HCT116 (cell line): Measurements from ENCODE around the gene PRRT3. TPM values are rescaled to one million over a fixed set of nuclear protein-coding genes. Genes with fewer than 3 reads are reported as not detected.

Source experiments
- ATAC-seq: fragments of 200-7000 bp; cut with Tn5 transposase; 2 replicates; pipeline ENCODE4 v1.9.1; 2020; ENCODE audit warnings: mild to moderate bottlenecking, moderate library complexity
- BruUV-seq: library from RNA; stranded (reverse); fragments of 400-500 nt; replicated peaks from 2 replicates; lab custom pipeline; 2021; lab: Mats Ljungman, UMichigan
- CTCF ChIA-PET: fragments of 300-600 bp; sonication (Branson Sonifier 250); formaldehyde crosslinking; loops from one replicate; lab custom pipeline; 2021; ENCODE audit warnings: antibody characterized with exemption; lab: Charles Lee
- POLR2A ChIA-PET: fragments of 300-600, 350-600 bp; sonication (Branson Sonifier 250); formaldehyde crosslinking; loops from one replicate; lab custom pipeline; 2021; ENCODE audit warnings: antibody characterized with exemption; lab: Charles Lee
- RAD21 ChIA-PET, 2 experiments: fragments of 300-600 bp; sonication (Branson Sonifier 250); formaldehyde crosslinking; loops; one replicate each; lab custom pipeline; 2023; ENCODE audit warnings: low total read pairs in 2 of 2; ENCODE audit not compliant: uncharacterized antibody in 2 of 2, unreplicated experiment in 2 of 2, low non-redundant PET in 1 of 2; lab: Charles Lee
- DNase-seq: peaks from one replicate; pipeline ENCODE4 v3.0.0-alpha.2; 2010; ENCODE audit warnings: low read depth, low spot score
- H2AFZ ChIP-seq: fragments of 200-600 bp; shearing (Covaris generic), sonication (generic); 2 replicates; pipeline ENCODE4 v1.6.1; 2017; ENCODE audit warnings: low read depth, mixed run types, mixed read lengths, antibody characterized with exemption, low read length; ENCODE audit not compliant: poor library complexity, severe bottlenecking
- H3K27ac ChIP-seq: 2 replicates; pipeline ENCODE4 v1.5.1; 2012; ENCODE audit warnings: low read depth, low read length
- H3K27me3 ChIP-seq: fragments of 200-600 bp; sonication (generic); 2 replicates; pipeline ENCODE4 v1.6.1; 2016; ENCODE audit warnings: mixed run types, low read length, mixed read lengths; ENCODE audit not compliant: insufficient read depth
- H3K36me3 ChIP-seq, 2 experiments: fragments of 200-500 bp in 1 of 2; fragments of 200-600 bp in 1 of 2; sonication (Bioruptor generic) in 1 of 2; sonication (generic) in 1 of 2; 2 replicates each; pipeline versions ENCODE4 v1.5.1 to v1.6.1; 2014 to 2016; ENCODE audit warnings: low read length in 2 of 2, inconsistent platforms in 1 of 2, mixed read lengths in 1 of 2, mixed run types in 1 of 2; ENCODE audit not compliant: insufficient read depth in 2 of 2, control insufficient read depth in 1 of 2
- H3K4me1 ChIP-seq, 2 experiments: fragments of 200-600 bp in 1 of 2; sonication (generic) in 1 of 2; 2 replicates each; pipeline versions ENCODE4 v1.5.1 to v1.6.1; 2012 to 2017; ENCODE audit warnings: low read length in 2 of 2, inconsistent platforms in 1 of 2, mild to moderate bottlenecking in 1 of 2, mixed read lengths in 1 of 2, mixed run types in 1 of 2, moderate library complexity in 1 of 2; ENCODE audit not compliant: insufficient read depth in 2 of 2, control insufficient read depth in 1 of 2
- H3K4me2 ChIP-seq: fragments of 200-600 bp; sonication (generic); 2 replicates; pipeline ENCODE4 v1.6.1; 2017; ENCODE audit warnings: mixed run types, low read length, mixed read lengths
- H3K4me3 ChIP-seq, 2 experiments: fragments of 200-600 bp in 1 of 2; sonication (generic) in 1 of 2; replicated peaks in 1 of 2; 2 replicates each; pipeline ENCODE4 v1.5.1; 2011 to 2016; ENCODE audit warnings: low read length in 2 of 2, control low read depth in 1 of 2, low read depth in 1 of 2, mild to moderate bottlenecking in 1 of 2, mixed read lengths in 1 of 2, mixed run types in 1 of 2
- H3K79me2 ChIP-seq: fragments of 200-600 bp; sonication (generic); 2 replicates; pipeline ENCODE4 v1.6.1; 2017; ENCODE audit warnings: mild to moderate bottlenecking, mixed run types, low read length, moderate library complexity, mixed read lengths; ENCODE audit not compliant: insufficient read depth
- H3K9ac ChIP-seq: fragments of 200-600 bp; sonication (generic); 2 replicates; pipeline ENCODE4 v1.6.1; 2016; ENCODE audit warnings: low read length, mixed read lengths
- H3K9me2 ChIP-seq: fragments of 200-600 bp; sonication (generic), shearing (Covaris generic); 2 replicates; pipeline ENCODE4 v1.6.1; 2017; ENCODE audit warnings: mixed run types, mild to moderate bottlenecking, moderate library complexity; ENCODE audit not compliant: insufficient read depth
- H3K9me3 ChIP-seq, 2 experiments: fragments of 200-500 bp in 1 of 2; fragments of 200-600 bp in 1 of 2; sonication (Bioruptor generic) in 1 of 2; sonication (generic) in 1 of 2; 2 replicates each; pipeline ENCODE4 v1.6.1; 2014 to 2017; ENCODE audit warnings: low read length in 2 of 2, mixed read lengths in 2 of 2, inconsistent platforms in 1 of 2, low read depth in 1 of 2, mild to moderate bottlenecking in 1 of 2, mixed run types in 1 of 2, moderate library complexity in 1 of 2; ENCODE audit not compliant: control insufficient read depth in 1 of 2, insufficient read depth in 1 of 2
- H4K20me1 ChIP-seq: fragments of 200-600 bp; sonication (generic), shearing (Covaris generic); 2 replicates; pipeline ENCODE4 v1.6.1; 2017; ENCODE audit warnings: mixed run types, mild to moderate bottlenecking, moderate library complexity; ENCODE audit not compliant: insufficient read depth
- ATF3 ChIP-seq: IDR thresholded peaks from 2 replicates; pipeline ENCODE4 v1.6.1; 2012
- CBX3 ChIP-seq: IDR thresholded peaks from 2 replicates; pipeline ENCODE4 v1.6.1; 2012; ENCODE audit warnings: low read depth
- CEBPB ChIP-seq: IDR thresholded peaks from 2 replicates; pipeline ENCODE4 v1.6.1; 2012; ENCODE audit warnings: low read depth
- EGR1 ChIP-seq: IDR thresholded peaks from 2 replicates; pipeline ENCODE4 v1.6.1; 2012; ENCODE audit warnings: low read depth
- ELF1 ChIP-seq: IDR thresholded peaks from 2 replicates; pipeline ENCODE4 v1.6.1; 2012; ENCODE audit warnings: low read depth, borderline replicate concordance
- EZH2 ChIP-seq: fragments of 200-600 bp; sonication (generic); IDR thresholded peaks from 2 replicates; pipeline ENCODE4 v1.6.1; 2017; ENCODE audit warnings: antibody characterized with exemption, mixed run types
- FOSL1 ChIP-seq: IDR thresholded peaks from 2 replicates; pipeline ENCODE4 v1.6.1; 2012; ENCODE audit warnings: low read depth
- JUND ChIP-seq: IDR thresholded peaks from 2 replicates; pipeline ENCODE4 v1.6.1; 2012
- MAX ChIP-seq: IDR thresholded peaks from 2 replicates; pipeline ENCODE4 v1.6.1; 2012
- POLR2AphosphoS5 ChIP-seq: IDR thresholded peaks from 2 replicates; pipeline ENCODE4 v1.6.1; 2011; ENCODE audit warnings: mild to moderate bottlenecking, low read depth, low read length, moderate library complexity
- RAD21 ChIP-seq: IDR thresholded peaks from 2 replicates; pipeline ENCODE4 v1.6.1; 2012; ENCODE audit warnings: low read depth, mild to moderate bottlenecking
- SIN3A ChIP-seq: IDR thresholded peaks from 2 replicates; pipeline ENCODE4 v1.6.1; 2012; ENCODE audit warnings: low read depth
- SP1 ChIP-seq: IDR thresholded peaks from 2 replicates; pipeline ENCODE4 v1.6.1; 2012; ENCODE audit warnings: low read depth
- SRF ChIP-seq: IDR thresholded peaks from 2 replicates; pipeline ENCODE4 v1.6.1; 2012; ENCODE audit warnings: low read depth
- TCF7L2 ChIP-seq: IDR thresholded peaks from 2 replicates; pipeline ENCODE4 v1.7.0; 2011; ENCODE audit warnings: borderline replicate concordance, inconsistent platforms; ENCODE audit not compliant: insufficient read depth, insufficient read length; ENCODE audit errors: extremely low read depth
- YY1 ChIP-seq: IDR thresholded peaks from 2 replicates; pipeline ENCODE4 v1.6.1; 2011; ENCODE audit warnings: low read length, low read depth, moderate library complexity, mild to moderate bottlenecking; ENCODE audit not compliant: insufficient replicate concordance; ENCODE audit errors: extremely low read depth
- ZFX ChIP-seq: fragments of 450-650 bp; IDR thresholded peaks from 2 replicates; pipeline ENCODE4 v1.6.1; 2017
- ZNF274 ChIP-seq: fragments of 200-500 bp; sonication (Bioruptor generic); IDR thresholded peaks from 2 replicates; pipeline ENCODE4 v1.6.1; 2014; ENCODE audit warnings: mild to moderate bottlenecking, low read depth, low read length, inconsistent platforms
- intact Hi-C: fragments of 100-400 bp; cut with micrococcal nuclease; formaldehyde crosslinking; loops from 2 replicates; pipeline ENCODE4 v1.10.0; 2022
- total RNA-seq: library from RNA; stranded (reverse); gene quantifications from one replicate; pipeline ENCODE4 v1.2.1, GENCODE V29; 2021; ENCODE audit not compliant: unreplicated experiment
- TF ChIP-seq, protein P1 (sequence below), 3 experiments: fragments of 200-600 bp in 1 of 3; sonication (generic) in 1 of 3; IDR thresholded peaks in 2 of 3; conservative IDR thresholded peaks in 1 of 3; 2 replicates each; pipeline ENCODE4 v1.5.1; 2012 to 2017; ENCODE audit warnings: low read depth in 2 of 3, low read length in 2 of 3, antibody characterized with exemption in 1 of 3, borderline replicate concordance in 1 of 3, control low read depth in 1 of 3, mild to moderate bottlenecking in 1 of 3, mixed read lengths in 1 of 3, mixed run types in 1 of 3, moderate library complexity in 1 of 3; ENCODE audit not compliant: insufficient read depth in 1 of 3

The PRRT3 gene
- total RNA-seq, 1 experiment from 2014 or later: 0.96 TPM

- DNase-seq: no peak
- Histone ChIP-seq H3K9me3 (no peaks in the 10 kb centered on the region), H3K9ac (no peak overlapping the region), H3K4me3 (no peak overlapping the region), H4K20me1 (no peaks in the 10 kb centered on the region), H3K4me2 (no peak overlapping the region), H2AFZ (no peak overlapping the region), H3K4me1 (peaks cover 6 to 18% of the 10 kb centered on the region in 2 experiments; a peak in 3 of 4 replicates), H3K79me2 (no peaks in the 10 kb centered on the region), H3K27me3 (no peaks in the 10 kb centered on the region), H3K36me3 (no peaks in the 10 kb centered on the region; a peak in 1 of 4 replicates), H3K27ac (no peak overlapping the region), H3K9me2 (no peaks in the 10 kb centered on the region)
- ChIA-PET POLR2A (no interaction called here), CTCF (no interaction called here), RAD21 (no interaction called here)
- BruUV-seq: no TSS peak
- TF ChIP-seq SP1 (no peak), CEBPB (no peak), ATF3 (no peak), EGR1 (no peak), ZFX (no peak), EZH2 (no peak), JUND (no peak), ELF1 (no peak), FOSL1 (no peak), SIN3A (no peak), CBX3 (no peak), MAX (no peak), SRF (no peak), TCF7L2 (no peak), ZNF274 (no peak), YY1 (no peak), POLR2AphosphoS5 (no peak), RAD21 (no peak)
- TF ChIP-seq, protein P1, sequence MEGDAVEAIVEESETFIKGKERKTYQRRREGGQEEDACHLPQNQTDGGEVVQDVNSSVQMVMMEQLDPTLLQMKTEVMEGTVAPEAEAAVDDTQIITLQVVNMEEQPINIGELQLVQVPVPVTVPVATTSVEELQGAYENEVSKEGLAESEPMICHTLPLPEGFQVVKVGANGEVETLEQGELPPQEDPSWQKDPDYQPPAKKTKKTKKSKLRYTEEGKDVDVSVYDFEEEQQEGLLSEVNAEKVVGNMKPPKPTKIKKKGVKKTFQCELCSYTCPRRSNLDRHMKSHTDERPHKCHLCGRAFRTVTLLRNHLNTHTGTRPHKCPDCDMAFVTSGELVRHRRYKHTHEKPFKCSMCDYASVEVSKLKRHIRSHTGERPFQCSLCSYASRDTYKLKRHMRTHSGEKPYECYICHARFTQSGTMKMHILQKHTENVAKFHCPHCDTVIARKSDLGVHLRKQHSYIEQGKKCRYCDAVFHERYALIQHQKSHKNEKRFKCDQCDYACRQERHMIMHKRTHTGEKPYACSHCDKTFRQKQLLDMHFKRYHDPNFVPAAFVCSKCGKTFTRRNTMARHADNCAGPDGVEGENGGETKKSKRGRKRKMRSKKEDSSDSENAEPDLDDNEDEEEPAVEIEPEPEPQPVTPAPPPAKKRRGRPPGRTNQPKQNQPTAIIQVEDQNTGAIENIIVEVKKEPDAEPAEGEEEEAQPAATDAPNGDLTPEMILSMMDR (IDR thresholded peaks at IDR 0.05 in 2 of 3, conservative IDR thresholded peaks at IDR 0.05 in 1 of 3; ENCODE audit: borderline replicate concordance in 1 of 3, insufficient read depth in 1 of 3, low read depth in 2 of 3, low read length in 2 of 3): no peak
- no peak for ATAC-seq
- intact Hi-C loops: no loop called here
Measured at GRCh38 chr3:9913601-9914000, 38.6 kb downstream of the PRRT3 start.
